GM19328 (cell line): ENCODE results near the gene STEAP1B.
"Not testable (repeated sequence)": the region's sequence is repeated elsewhere in the genome, so short reads cannot be mapped to it uniquely, and the experiment has no call there.

ENCODE experiments used
- ATAC-seq: cut with Tn5 transposase; IDR thresholded peaks from one replicate; pipeline ENCODE4 v1.9.1; 2021; ENCODE audit warnings: mild to moderate bottlenecking, moderate library complexity; ENCODE audit not compliant: unreplicated experiment

STEAP1B gene

DNA sequence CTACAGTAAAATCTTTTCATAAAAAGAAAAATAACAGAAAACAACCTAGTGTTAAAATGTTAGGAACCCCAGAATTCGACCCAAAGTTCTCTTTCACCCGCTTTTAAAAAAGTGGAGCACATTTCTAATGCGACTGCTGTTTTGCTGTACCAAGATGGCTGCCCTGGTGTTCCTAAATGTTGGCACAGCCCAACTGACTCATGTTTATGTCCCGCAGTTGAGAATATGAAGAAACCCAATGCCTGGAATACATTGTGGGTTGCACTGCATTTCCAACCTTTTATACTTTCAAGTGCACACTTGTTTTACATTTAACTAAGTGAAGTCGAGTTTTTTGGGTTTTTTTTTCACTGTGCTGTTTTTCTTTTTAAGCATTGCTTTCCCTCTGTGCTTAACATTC is 944 bp downstream of the STEAP1B start:
- ATAC-seq = no peak

DNA sequence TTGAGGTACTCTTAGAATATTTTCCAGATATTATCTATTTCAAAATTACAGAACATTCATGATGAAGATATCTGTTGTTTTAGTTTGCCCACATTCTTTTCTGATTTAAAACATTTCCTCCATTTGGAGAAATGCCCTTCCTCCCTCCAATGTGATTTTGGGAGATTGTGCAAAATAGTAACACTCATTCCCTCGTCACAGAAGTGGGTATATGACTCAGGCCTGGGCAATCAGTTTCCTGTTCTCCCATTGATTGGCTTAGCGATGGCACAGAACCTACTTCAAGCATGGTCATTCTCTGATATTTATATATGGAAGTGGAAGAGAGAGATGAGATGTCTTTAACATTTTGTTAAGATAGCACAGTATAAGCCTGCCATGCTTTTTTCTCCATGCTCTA is 3.1 kb downstream of the STEAP1B start:
- ATAC-seq = not testable (repeated sequence)

DNA sequence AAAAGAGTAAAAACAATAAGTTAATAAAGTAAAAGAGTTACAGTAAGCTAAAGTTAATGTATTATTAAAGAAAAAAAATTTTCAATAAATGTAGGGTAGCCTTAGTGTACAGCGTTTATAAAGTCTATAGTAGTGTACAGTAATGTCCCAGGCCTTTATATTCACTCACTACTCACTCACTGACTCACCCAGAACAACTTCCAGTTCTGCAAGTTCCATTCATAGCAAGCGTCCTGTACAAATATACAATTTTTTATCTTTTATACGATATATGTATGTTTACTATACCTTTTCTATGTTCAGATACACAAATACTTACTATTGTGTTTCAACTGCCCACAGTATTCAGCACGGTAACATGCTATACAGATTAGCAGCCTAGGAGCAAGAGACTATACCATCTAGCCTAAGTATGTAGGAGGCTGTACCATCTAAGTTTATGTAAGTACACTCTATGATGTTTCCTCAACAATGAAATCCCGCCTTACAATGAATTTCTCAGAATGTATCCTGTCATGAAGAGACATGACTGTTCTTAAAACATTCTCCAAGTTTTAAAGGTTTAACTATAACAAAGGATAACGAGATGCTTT is 3.6 kb downstream of the STEAP1B start:
- ATAC-seq = not testable (repeated sequence)

DNA sequence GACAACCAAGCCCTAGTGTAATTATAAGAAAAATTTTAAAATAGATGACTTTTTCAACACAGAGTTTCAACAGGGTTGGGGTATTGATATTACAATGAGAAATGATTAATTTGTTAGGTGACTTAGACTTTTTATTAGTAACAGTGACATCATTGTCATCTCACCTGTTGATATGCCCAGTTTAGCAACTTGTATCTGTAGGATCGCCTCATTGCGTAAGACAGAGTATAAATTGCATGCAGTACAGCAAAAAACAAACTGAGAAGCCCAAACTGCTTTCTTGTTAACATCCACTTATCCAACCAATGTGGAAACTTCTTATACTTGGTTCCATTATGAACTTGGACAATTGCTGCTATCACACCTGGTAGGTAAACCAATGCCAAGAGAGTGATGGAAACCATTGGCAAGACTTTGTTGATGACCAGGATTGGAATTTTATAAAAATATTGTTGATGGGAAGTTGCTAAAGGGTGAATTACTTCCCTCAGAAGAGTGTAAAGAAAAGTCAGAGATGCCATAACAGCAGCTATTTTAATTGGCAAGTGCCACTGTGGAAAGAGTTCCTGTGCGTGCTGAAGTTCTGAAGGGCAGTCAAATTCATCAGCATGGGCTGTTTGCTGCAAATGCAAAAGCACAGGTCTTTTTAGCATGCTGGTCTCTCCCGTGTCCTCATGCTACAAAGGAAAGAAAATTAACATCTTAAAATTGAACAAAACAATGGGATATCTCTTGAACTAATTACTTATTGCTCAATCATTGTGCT is 6.6 kb downstream of the STEAP1B start:
- not testable (repeated sequence) for ATAC-seq

DNA sequence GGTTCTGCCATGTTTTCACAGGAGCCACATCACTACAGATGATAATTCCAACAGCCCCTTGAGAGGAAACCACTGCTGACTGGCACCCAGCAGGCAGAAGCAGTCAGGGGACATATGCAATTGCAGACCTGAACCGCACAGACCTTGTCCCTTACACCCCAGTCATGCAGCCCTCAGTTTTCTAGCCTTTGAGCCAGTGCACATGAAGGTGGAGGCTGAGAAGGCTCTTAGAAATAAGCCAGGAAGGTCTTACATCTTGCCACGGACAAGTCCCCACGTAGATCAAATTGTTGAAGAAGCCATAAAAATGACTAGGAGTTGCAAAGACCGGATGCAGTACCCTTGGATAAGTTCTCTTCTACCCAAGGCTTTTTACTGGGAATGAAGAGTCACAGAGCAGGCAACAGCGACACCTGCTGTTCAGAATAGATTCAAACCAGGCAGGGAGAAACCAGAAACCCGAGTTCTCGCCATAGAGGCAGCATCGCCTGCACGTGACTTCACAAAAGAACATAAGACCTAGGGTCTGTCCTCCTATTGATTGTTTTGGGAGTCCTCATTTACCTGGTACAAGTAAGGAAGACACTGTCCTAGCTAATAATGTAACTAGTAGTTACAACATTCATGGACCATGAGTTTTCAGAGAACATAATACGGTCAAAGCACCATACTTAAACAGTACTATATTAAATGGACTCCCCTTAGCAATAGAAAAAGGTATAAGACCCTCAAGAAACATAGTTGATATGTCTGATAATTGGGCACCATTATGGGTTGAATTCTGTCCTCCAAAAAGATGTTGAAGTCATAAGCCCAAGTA is 11.1 kb downstream of the STEAP1B start:
- ATAC-seq = no peak

DNA sequence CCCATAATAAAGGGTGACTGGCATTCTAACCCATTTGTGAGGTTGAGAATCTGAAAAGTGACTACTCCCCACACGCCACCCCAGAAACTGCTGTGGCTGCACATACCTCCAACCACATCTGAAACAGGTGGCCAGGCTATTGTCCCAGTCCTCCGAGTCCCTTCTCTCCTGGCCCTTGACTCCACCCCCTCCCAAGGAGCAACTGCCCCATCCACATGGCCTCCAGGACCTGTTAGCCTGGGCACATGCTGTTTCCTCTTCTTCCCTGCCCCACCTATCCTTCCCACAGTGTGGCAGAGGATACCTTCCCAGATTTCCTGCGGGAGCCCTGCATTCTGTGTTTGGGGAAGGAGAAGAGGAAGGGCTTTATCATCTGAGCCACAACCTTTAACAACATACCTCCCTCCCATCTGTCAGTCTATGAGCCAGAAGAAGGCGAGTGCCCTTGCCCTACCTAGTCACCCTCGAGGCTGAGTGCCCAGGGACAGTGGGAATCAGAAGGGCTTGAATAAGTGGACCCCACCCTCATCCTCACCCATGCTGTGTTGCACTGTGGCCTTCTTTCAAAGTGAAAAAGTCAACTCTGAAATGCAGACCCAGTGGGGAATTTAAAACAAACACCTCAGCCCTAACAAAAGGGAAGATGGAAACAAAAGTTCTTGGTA is 11.9 kb downstream of the STEAP1B start:
- no peak for ATAC-seq

DNA sequence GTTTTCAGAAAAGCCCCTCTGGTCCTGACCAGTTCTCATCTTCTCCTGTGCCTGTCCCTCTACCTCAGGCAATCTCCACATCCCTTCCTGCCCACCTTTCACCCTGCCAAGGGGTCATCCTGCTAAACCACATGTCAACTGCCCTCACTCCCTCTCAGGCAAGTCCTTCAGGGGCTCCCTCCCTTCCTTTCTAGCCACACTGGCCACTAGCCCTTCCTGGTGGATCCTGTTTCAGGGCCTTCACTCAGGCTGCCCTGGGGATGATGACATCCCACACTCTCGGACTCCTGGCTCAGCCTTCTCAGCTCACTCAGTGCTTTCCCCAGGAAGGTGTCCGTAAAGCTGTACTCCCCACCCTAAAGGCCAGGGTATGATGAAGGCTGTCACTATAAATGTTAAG is 13.4 kb downstream of the STEAP1B start:
- no peak for ATAC-seq

DNA sequence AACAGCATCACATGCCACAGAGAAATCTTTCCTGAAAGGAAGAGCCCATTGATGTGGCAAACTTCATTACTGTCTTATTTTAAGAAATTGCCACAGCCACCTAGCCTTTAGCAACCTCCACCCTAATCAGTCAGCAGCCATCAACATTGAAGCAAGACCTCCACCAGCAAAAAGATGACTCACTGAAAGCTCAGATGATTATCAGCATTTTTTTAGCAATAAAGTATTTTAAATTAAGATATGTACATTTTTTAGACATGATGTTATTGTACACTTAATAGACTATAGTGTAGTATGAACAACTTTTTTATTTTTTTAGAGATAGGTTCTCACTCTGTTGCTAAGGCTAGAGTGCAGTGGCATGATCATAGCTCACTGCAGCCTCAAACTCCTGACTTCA is 14.8 kb downstream of the STEAP1B start:
- ATAC-seq = no peak

DNA sequence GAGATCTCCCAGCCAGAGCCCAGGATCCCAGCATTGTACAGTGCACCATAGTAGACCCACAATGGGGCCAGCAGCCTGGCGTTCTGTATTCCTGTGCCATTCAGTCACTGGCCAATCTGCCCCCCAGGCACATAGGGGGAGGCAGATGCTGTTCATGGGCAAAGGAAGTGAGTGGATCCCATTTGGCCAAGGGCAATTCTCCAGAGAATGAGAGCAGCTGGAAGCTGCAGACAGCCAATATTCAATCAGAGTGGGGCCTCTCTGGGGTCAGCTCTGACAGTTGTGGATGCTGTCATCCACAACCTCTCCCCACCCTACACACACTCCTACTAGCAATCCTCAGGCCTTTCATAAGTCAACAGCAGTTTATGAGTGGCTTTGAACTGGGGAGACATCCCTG is 17.5 kb downstream of the STEAP1B start:
- ATAC-seq = no peak

DNA sequence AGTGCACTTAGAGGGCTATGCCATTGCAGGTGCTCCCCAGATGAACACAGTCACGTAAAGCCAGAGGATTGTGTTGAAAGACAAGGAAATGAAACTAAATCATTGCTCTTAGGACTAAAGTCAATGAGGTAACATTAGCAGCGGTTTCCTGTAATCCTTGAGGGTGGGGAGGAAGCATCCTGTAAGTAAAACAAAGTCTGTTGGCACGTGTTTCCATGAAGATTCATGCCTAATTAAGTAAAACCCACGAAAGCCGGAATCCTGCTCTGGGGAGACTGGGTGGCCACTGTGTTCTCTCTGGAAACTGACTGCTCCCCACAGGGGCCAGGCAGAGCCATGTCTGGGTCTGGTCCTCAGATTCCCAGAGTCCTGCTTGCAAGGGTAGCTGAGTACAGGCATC is 18.3 kb downstream of the STEAP1B start:
- ATAC-seq = no peak

DNA sequence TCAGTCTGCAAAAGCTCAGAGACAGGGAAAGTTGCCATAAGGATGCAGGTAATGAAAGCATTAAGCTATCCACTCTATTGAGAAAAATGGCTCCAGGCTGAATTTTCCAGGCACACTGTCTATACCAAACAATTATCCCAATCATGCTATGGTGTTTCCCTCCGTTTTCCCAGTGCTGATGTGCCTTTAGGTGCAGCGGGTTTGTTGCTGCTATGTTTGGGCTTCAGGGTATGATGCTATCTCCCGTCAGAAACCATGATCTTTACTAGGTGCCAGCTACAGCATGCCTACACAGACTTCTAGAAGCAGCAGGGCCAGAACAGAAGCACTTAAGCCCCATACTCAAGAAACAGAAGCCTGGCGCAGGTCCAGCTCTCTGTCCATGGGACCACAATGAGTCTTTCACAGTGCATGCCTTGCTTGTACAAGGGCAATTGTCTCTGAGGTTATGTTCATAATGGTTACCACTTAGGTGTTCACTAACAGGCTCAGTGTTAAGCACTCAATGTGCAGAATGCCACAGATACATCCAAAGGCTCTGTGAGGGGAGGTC is 19.4 kb downstream of the STEAP1B start:
- no peak for ATAC-seq

DNA sequence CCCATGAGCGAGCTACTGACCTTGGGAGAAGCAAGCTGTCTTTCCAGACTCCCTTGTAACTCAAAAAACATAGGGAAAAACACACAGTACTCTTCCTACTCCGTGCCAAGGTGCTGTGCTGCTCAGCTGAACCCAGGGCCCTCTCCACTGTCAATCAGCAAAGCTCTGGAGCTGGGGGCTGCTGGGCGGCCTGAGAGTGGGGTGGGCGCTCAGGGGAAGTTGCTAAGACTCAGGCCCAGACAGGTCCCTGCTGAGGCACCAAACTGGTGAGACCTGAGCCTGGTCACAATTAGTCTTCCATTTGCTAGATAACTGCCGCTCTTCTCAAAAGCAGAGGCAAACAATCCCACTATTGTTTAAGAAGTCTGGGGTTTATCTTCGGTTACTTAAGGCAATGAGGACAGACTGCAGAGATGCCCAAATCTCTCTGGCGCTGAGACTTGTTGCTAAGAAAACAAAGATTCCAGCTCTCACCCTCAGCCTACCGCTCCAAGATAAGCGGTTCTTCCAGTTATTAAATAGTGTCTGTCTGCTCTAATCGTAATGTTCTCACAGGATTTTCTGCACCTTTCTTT is 22.0 kb downstream of the STEAP1B start:
- no peak for ATAC-seq

DNA sequence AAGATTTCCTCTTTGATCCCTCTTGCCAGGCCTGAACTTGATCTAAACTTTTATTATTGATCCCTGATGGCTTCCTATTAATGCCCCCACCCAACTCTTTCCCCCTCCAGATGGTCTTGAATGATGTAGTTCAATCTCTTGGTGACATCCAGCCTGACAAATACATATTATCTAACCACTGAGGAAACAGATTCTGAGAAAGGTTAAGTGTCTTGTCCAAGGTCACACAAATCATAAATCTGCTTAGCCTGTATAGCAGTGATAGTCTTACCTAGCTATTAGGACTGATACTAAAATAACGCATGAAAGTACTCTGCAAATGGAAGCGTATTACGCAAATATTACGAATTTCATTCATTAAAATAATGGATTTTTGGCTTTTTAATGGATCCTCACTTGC is 22.7 kb downstream of the STEAP1B start:
- no peak for ATAC-seq

DNA sequence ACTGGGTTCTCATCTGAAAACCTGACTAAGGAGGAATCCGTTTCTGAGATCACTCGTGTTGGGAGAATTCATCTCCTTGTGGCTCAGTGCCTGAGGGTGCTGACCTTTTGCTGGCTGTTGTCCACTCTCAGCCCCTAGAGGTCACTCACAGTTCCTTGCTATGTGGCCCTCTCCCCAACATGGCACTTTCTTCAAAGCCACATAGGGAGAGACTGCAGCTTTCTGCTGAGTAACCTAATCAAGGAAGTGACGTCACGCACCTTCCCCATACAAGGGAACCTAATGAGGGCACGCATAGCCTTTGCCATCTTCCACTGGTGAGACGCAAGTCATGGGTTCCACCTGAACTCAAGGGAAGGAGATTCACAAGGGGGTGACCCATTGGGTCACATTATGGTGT is 23.2 kb downstream of the STEAP1B start:
- ATAC-seq = no peak

DNA sequence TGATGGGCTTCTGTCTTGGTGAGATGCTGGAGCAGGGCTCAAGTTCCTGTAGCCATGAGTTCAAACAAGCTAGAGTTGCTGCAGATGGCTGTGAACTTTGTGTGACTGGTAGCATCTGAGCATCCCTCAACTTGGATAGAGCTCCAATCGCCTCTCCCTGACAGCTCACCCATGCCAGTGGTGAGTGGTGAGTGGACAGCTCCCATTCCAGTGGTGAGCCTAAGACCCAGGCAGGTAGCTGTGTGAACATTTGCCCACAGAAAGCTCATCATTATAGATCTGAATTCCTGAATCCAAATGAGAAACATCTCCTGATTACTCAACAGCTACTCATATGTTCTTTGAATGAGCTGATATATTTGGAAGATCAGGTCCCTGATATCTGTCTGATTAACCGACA is 25.3 kb downstream of the STEAP1B start:
- ATAC-seq = no peak

DNA sequence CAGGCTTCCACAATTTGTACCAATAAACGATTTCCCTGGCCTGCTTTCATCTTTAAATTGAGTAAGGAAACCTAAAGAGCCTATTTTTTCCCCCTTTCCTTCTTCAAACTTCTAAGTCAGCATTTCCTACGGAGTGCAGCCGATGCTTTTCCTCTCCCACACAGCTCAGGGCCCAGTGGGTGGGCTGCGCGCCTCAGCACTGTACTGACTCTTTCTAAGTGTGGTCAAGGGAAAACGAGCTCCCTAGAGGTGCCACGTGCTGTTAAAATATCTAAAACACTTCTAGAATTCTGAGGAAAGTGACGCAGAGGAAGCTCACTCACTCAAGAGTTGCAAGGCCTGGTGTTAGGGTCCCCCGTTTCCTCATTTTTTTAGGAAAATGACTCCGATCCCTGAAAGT is 29.0 kb downstream of the STEAP1B start:
- no peak for ATAC-seq

DNA sequence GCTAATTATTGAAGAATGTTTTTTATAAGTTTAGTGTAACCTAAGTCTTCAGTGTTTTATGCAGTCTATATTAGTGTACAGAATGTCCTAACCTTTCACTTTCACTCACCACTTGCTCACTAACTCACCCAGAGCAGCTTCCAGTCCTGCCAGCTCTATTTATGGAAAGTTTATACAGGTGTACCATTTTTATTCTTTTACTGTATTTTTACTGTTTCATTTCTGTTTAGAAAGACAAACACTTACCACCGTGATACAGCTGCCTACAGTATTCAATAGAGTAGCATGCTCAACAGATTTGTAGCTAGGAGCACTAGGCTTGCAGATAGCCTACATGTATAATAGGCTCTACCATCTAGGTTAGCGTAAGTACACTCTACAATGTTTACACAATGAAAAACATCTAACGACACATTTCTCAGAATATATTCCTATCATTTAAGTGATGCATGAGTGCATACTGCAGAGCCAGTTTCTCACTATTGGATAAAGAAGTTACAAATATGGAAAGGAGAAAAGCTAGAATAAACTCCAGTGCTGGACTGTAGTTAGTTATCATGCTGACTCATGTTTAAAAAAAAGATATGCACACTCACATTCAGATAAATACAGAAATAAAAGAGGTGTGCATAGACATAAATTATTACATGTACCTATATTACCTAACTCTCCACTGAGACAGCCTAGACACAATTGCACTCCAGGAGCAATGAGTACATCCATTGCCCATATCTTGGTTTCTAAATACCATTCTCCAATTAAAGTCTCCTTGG is 30.4 kb downstream of the STEAP1B start:
- ATAC-seq = no peak

DNA sequence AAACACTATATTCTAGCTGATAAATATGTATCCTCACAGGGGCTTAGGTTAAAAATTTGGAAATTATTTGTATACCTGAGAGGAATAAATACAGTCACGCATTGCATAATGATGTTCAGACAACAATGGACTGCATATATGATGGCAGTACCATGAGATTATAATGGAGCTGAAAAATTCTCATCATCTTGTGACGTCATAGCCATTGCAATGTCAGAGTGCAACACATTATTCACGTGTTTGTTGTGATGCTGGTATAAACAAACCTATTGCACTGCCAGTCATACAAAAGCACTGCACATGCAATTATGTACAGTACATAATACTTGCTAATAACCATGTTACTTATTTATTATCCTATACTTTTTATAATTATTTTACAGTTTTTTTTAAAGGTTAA is 31.4 kb downstream of the STEAP1B start:
- no peak for ATAC-seq

DNA sequence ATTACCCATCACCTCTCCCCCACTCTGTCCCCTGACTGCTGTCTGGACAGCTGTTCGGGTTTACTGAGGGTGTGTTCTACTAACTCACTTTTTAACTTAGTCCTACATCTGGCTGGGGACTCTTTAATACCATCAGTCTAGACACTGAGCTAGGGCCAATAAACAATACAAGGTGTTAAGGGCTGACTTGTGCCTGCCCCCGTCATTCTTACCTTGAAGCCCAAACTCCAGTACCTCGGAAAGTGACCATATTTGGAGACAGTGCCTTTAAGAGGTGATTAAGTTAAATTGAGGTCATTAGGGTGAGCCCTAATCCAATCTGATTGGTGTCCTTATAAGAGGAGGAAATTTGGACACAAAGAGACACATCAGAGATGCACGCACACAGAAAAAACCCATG is 35.7 kb downstream of the STEAP1B start:
- no peak for ATAC-seq

DNA sequence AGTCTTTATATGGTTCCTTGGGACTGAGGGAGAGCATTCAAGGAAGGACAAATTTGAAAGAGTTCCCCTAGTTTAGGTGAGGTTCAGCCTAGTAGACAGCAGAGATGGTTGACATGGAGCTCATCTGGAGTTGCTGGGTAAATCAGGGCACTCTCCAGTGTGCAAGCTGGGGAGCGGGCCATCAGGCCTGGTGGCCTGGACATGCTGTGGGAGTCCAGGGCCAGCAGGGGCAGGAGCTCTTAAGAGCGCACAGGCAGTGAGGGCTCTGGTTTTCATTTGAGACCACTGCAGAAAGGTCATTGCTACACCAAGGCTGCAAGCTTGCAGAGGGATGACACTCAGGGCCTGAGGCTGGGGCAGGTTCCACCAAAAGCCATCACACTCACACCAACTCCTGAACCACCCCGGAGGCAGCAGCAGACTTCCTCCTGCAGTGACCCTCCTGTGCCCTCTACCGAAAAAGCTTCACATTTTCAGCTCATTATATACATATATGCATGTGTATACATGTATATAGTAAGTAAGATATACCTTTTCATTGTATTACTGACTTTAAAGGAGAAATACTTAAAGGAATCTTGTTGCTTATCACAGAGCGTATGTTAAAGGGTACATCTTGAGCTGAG is 39.5 kb downstream of the STEAP1B start:
- ATAC-seq = no peak
